HG03097 (cell line): ENCODE results near the gene GATA3.

ENCODE experiments used
- ATAC-seq: cut with Tn5 transposase; IDR thresholded peaks from one replicate; pipeline ENCODE4 v1.9.1; 2021; ENCODE audit not compliant: unreplicated experiment, low FRiP score

Gene GATA3

GRCh38 chr10:8037941-8038894, 16.3 kb upstream of the GATA3 start:
- no peak for ATAC-seq

- ATAC-seq: no peak
These were observed 15.1 kb upstream of the GATA3 start for GRCh38 chr10:8039321-8039881.

GRCh38 chr10:8040651-8041050, 13.8 kb upstream of the GATA3 start:
- ATAC-seq: no peak

- ATAC-seq: no peak
These were observed 13.1 kb upstream of the GATA3 start for GRCh38 chr10:8041284-8041991.

- ATAC-seq: no peak
These were observed 12.3 kb upstream of the GATA3 start for GRCh38 chr10:8041992-8042720.

GRCh38 chr10:8042721-8043568, 11.5 kb upstream of the GATA3 start:
- ATAC-seq: no peak

GRCh38 chr10:8043569-8044306, 10.8 kb upstream of the GATA3 start:
- ATAC-seq: no peak

- no peak for ATAC-seq
These were observed 10.1 kb upstream of the GATA3 start for GRCh38 chr10:8044331-8044907.

- ATAC-seq: no peak
These were observed 9.4 kb upstream of the GATA3 start for GRCh38 chr10:8044908-8045725.

GRCh38 chr10:8045726-8046494, 8.6 kb upstream of the GATA3 start:
- ATAC-seq: no peak

- ATAC-seq: no peak
These were observed 6.8 kb upstream of the GATA3 start for GRCh38 chr10:8047452-8048280.

GRCh38 chr10:8048281-8049008, 6.0 kb upstream of the GATA3 start:
- ATAC-seq: no peak

GRCh38 chr10:8049045-8049864, 5.2 kb upstream of the GATA3 start:
- no peak for ATAC-seq

GRCh38 chr10:8049865-8050555, 4.5 kb upstream of the GATA3 start:
- ATAC-seq: no peak
